SK-N-SH (cell line): ENCODE results near the gene ATN1. TPM values are rescaled to one million over a fixed set of nuclear protein-coding genes. Genes with fewer than 3 reads are reported as not detected.

Experiments used
- CTCF ChIA-PET: fragments of 300-600, 350-600 bp; formaldehyde crosslinking; extraction: SDS; loops from one replicate; lab custom pipeline; 2021; lab: Yijun Ruan, JAX
- POLR2A ChIA-PET: fragments of 350-600 bp; sonication (Branson Sonifier 250); formaldehyde crosslinking; extraction: SDS; loops from one replicate; lab custom pipeline; 2020; ENCODE audit warnings: antibody characterized with exemption, inconsistent platforms; lab: Yijun Ruan, JAX
- DNase-seq: peaks from one replicate; pipeline ENCODE4 v3.0.0; 2012
- H2AFZ ChIP-seq: fragments of 200-600 bp; sonication (generic); 2 replicates; pipeline ENCODE4 v1.8.1; 2016; ENCODE audit warnings: antibody characterized with exemption, mild to moderate bottlenecking, low read depth
- H3F3A ChIP-seq: fragments of 200-600 bp; sonication (generic); replicated peaks from 2 replicates; pipeline ENCODE3; 2016; ENCODE audit warnings: antibody characterized with exemption, mild to moderate bottlenecking; ENCODE audit not compliant: insufficient read depth
- H3K27ac ChIP-seq, 2 experiments: fragments of 200-500 bp in 1 of 2; fragments of 200-600 bp in 1 of 2; sonication (Bioruptor generic) in 1 of 2; sonication (generic), shearing (Covaris generic) in 1 of 2; 2 replicates each; pipeline versions ENCODE4 v1.5.1 to v1.6.1; 2014 to 2016; ENCODE audit warnings: low read depth in 2 of 2, inconsistent platforms in 1 of 2, low read length in 1 of 2, mild to moderate bottlenecking in 1 of 2, mixed read lengths in 1 of 2
- H3K27me3 ChIP-seq: fragments of 200-600 bp; sonication (generic), shearing (Covaris generic); 2 replicates; pipeline ENCODE4 v1.6.1; 2016; ENCODE audit warnings: mixed run types; ENCODE audit not compliant: insufficient read depth
- H3K36me3 ChIP-seq, 2 experiments: fragments of 200-500 bp in 1 of 2; fragments of 200-600 bp in 1 of 2; sonication (Bioruptor generic) in 1 of 2; sonication (generic) in 1 of 2; replicated peaks in 1 of 2; 2 replicates each; pipeline versions ENCODE3 to v1.5.1; 2014 to 2016; ENCODE audit warnings: low read length in 1 of 2, mild to moderate bottlenecking in 1 of 2; ENCODE audit not compliant: insufficient read depth in 2 of 2, control insufficient read depth in 1 of 2
- H3K4me1 ChIP-seq, 2 experiments: fragments of 200-500 bp in 1 of 2; fragments of 200-600 bp in 1 of 2; sonication (Bioruptor generic) in 1 of 2; sonication (generic), shearing (Covaris generic) in 1 of 2; 2 replicates each; pipeline versions ENCODE4 v1.5.1 to v1.6.1; 2014 to 2016; ENCODE audit warnings: low read depth in 1 of 2, low read length in 1 of 2, mixed run types in 1 of 2; ENCODE audit not compliant: insufficient read depth in 2 of 2, control insufficient read depth in 1 of 2
- H3K4me2 ChIP-seq: fragments of 200-600 bp; sonication (generic), shearing (Covaris generic); 2 replicates; pipeline ENCODE4 v1.6.1; 2017; ENCODE audit warnings: mixed run types
- H3K4me3 ChIP-seq, 2 experiments: fragments of 200-500 bp in 1 of 2; fragments of 200-600 bp in 1 of 2; sonication (Bioruptor generic) in 1 of 2; sonication (generic), shearing (Covaris generic) in 1 of 2; 2 replicates each; pipeline versions ENCODE4 v1.5.1 to v1.8.1; 2014 to 2016; ENCODE audit warnings: low read depth in 2 of 2, inconsistent platforms in 1 of 2, low read length in 1 of 2, mild to moderate bottlenecking in 1 of 2, mixed read lengths in 1 of 2, moderate library complexity in 1 of 2
- H3K79me2 ChIP-seq: fragments of 200-600 bp; sonication (generic); 2 replicates; pipeline ENCODE4 v1.8.1; 2017; ENCODE audit warnings: mild to moderate bottlenecking; ENCODE audit not compliant: insufficient read depth
- H3K9ac ChIP-seq: fragments of 200-600 bp; sonication (generic); 2 replicates; pipeline ENCODE4 v1.6.1; 2017; ENCODE audit warnings: mixed run types
- H3K9me2 ChIP-seq: fragments of 200-600 bp; sonication (generic); 2 replicates; pipeline ENCODE4 v1.6.1; 2017; ENCODE audit warnings: mixed run types
- H3K9me3 ChIP-seq: fragments of 200-600 bp; sonication (generic); 2 replicates; pipeline ENCODE4 v1.6.1; 2017; ENCODE audit warnings: mixed run types, mild to moderate bottlenecking, moderate library complexity
- H4K20me1 ChIP-seq: fragments of 200-600 bp; sonication (generic); 2 replicates; pipeline ENCODE4 v1.6.1; 2017; ENCODE audit warnings: mild to moderate bottlenecking, mixed run types; ENCODE audit not compliant: insufficient read depth
- EP300 ChIP-seq, 2 experiments: IDR thresholded peaks; 2 replicates each; pipeline versions ENCODE4 v1.4.0 to v1.6.1; 2012; ENCODE audit warnings: borderline replicate concordance in 1 of 2, low read depth in 1 of 2, low read length in 1 of 2
- GABPA ChIP-seq: IDR thresholded peaks from 2 replicates; pipeline ENCODE4 v1.4.0; 2012; ENCODE audit warnings: low read depth, mild to moderate bottlenecking
- GATA2 ChIP-seq: sonication (generic); formaldehyde crosslinking; IDR thresholded peaks from 2 replicates; pipeline ENCODE4 v1.5.0; 2020; ENCODE audit warnings: mild to moderate bottlenecking, missing genetic modification reagents
- JUND ChIP-seq: IDR thresholded peaks from 2 replicates; pipeline ENCODE4 v1.4.0; 2012
- MAX ChIP-seq: IDR thresholded peaks from 2 replicates; pipeline ENCODE4 v1.4.0; 2012; ENCODE audit warnings: low read depth
- NFIC ChIP-seq: IDR thresholded peaks from 2 replicates; pipeline ENCODE4 v1.4.0; 2012; ENCODE audit warnings: borderline replicate concordance
- PBX3 ChIP-seq: IDR thresholded peaks from 2 replicates; pipeline ENCODE4; 2012
- POLR2AphosphoS5 ChIP-seq: IDR thresholded peaks from 2 replicates; pipeline ENCODE4 v1.6.1; 2012; ENCODE audit warnings: low read depth, low read length
- RAD21 ChIP-seq: IDR thresholded peaks from 2 replicates; pipeline ENCODE4 v1.6.1; 2012; ENCODE audit warnings: mild to moderate bottlenecking, low read length
- RCOR1 ChIP-seq: fragments of 150-350 bp; IDR thresholded peaks from 2 replicates; pipeline ENCODE4 v1.6.1; 2017; ENCODE audit warnings: antibody characterized with exemption, low read length
- REST ChIP-seq: IDR thresholded peaks from 2 replicates; pipeline ENCODE4 v1.6.1; 2012; ENCODE audit warnings: mild to moderate bottlenecking, low read depth, low read length, moderate library complexity
- RFX5 ChIP-seq: IDR thresholded peaks from 2 replicates; pipeline ENCODE4 v1.6.1; 2012; ENCODE audit warnings: mild to moderate bottlenecking, improper control_type of control experiment, low read length
- RXRA ChIP-seq: IDR thresholded peaks from 2 replicates; pipeline ENCODE4 v1.4.0; 2012; ENCODE audit warnings: low read depth, mild to moderate bottlenecking, borderline replicate concordance
- SIN3A ChIP-seq: IDR thresholded peaks from 2 replicates; pipeline ENCODE4 v1.6.1; 2012; ENCODE audit warnings: low read depth, mild to moderate bottlenecking, low read length, moderate library complexity, borderline replicate concordance
- TAF1 ChIP-seq: IDR thresholded peaks from 2 replicates; pipeline ENCODE4 v1.6.1; 2012; ENCODE audit warnings: low read depth, mild to moderate bottlenecking, low read length, moderate library complexity, borderline replicate concordance
- TEAD4 ChIP-seq: IDR thresholded peaks from 2 replicates; pipeline ENCODE4 v1.4.0; 2012; ENCODE audit warnings: mild to moderate bottlenecking, borderline replicate concordance; ENCODE audit not compliant: insufficient read depth
- USF1 ChIP-seq: IDR thresholded peaks from 2 replicates; pipeline ENCODE4 v1.4.0; 2012; ENCODE audit warnings: low read depth, borderline replicate concordance
- ZBTB33 ChIP-seq: IDR thresholded peaks from 2 replicates; pipeline ENCODE4 v1.4.0; 2012; ENCODE audit warnings: low read depth, borderline replicate concordance
- WGBS: methylation state at CpG from one replicate; pipeline ENCODE4 v1.1.6; 2017; ENCODE audit warnings: low lambda C conversion rate; 5-methylcytosine and 5-hydroxymethylcytosine counted together
- polyA plus RNA-seq, 3 experiments: library from polyadenylated mRNA; depleted of rRNA; stranded (reverse); fragments of >200 nt; gene quantifications; 2 replicates each; pipeline ENCODE4 v1.2.3, GENCODE V29; 2012

The ATN1 gene
- polyA plus RNA-seq, 1 of the 3 experiments (the other 2 are of a cell fraction) = 29.3 TPM

GRCh38 chr12:6916426-6917200, 11.1 kb upstream of the ATN1 start:
- ChIA-PET POLR2A (interaction anchor here (1.7 to 2.7 kb wide), 4 partner anchors 9 to 44 kb away, joined by 6 to 15 read pairs (median 10); partner anchors contain the start of genes C12orf57, RNU7-1 and SPSB2), CTCF (interaction anchor here (0.7 to 9.6 kb wide), 11 partner anchors 9 to 197 kb away, joined by 3 to 62 read pairs (median 4); partner anchors contain the start of genes C12orf57, RNU7-1 and SPSB2)
- WGBS = 98% methylated on average over 11 of the region's 11 CpGs
- Histone ChIP-seq H3K9me2 (no peaks in the 10 kb centered on the region), H3K4me1 (peaks cover 14 to 18% of the 10 kb centered on the region in 2 experiments; a peak in 2 of 4 replicates), H3K9me3 (no peaks in the 10 kb centered on the region), H3K36me3 (peaks cover 6 to 9% of the 10 kb centered on the region in 2 experiments), H3K4me3 (no peak overlapping the region), H3F3A (no peaks in the 10 kb centered on the region), H2AFZ (no peak overlapping the region), H3K9ac (no peak overlapping the region), H3K27me3 (no peaks in the 10 kb centered on the region), H3K27ac (no peak overlapping the region), H3K4me2 (no peak overlapping the region; the same call in 1 of the 2 replicates)
- DNase-seq = no peak
- TF ChIP-seq EP300 (IDR thresholded peaks at IDR 0.05; ENCODE audit: borderline replicate concordance in 1 of 2, low read depth in 1 of 2, low read length in 1 of 2) = no peak
- no peak for TF ChIP-seq GATA2
- TF ChIP-seq TEAD4 = no peak
- no peak for TF ChIP-seq GABPA
- no peak for TF ChIP-seq POLR2AphosphoS5
- TF ChIP-seq RFX5 = no peak
- no peak for TF ChIP-seq SIN3A
- TF ChIP-seq RCOR1 = no peak
- no peak for TF ChIP-seq RXRA
- TF ChIP-seq MAX = no peak
- no peak for TF ChIP-seq PBX3
- no peak for TF ChIP-seq JUND
- TF ChIP-seq NFIC = no peak
- no peak for TF ChIP-seq USF1
- TF ChIP-seq TAF1 = no peak
- TF ChIP-seq ZBTB33 = no peak
- TF ChIP-seq REST = no peak
- no peak for TF ChIP-seq RAD21
- TF ChIP-seq, all 33 proteins: peak for 0
- peaks cover 13% of the 10 kb centered on the region; the same call in 1 of the 2 replicates for H3K79me2 ChIP-seq
- no peaks in the 10 kb centered on the region for H4K20me1 ChIP-seq
